Measurements from ENCODE around the gene FUT7. TPM values are rescaled to one million over a fixed set of nuclear protein-coding genes. Genes with fewer than 3 reads are reported as not detected.

FUT7 gene
- total RNA-seq, 2 experiments from 2014 or later = not detected

- intact Hi-C loops (cut with micrococcal nuclease) = no loop called here
- Mint-ChIP-seq H3K4me1 (ENCODE audit: low read depth) (peaks cover 9% of the 10 kb centered on the region), H3K36me3 (ENCODE audit: low read depth) (no peaks in the 10 kb centered on the region), H3K27ac (no peak overlapping the region), H3K4me3 (peak overlapping the region; percentile 56), H3K27me3 (ENCODE audit: low read depth) (peaks cover 3% of the 10 kb centered on the region), H3K9me3 (no peaks in the 10 kb centered on the region)
- no peak for DNase-seq
- CTCF ChIA-PET = interaction anchor here (0.6 to 9.0 kb wide), 5 partner anchors 12 to 293 kb away, joined by 4 to 66 read pairs (median 15); partner anchors contain the start of genes ABCA2 and NPDC1
Measured at GRCh38 chr9:137071282-137071681, 39.4 kb upstream of the FUT7 start.

GRCh38 chr9:137070906-137071275 is 39.0 kb upstream of the FUT7 start:
- Mint-ChIP-seq H3K27me3 (ENCODE audit: low read depth) (peaks cover 3% of the 10 kb centered on the region), H3K4me1 (ENCODE audit: low read depth) (peaks cover 9% of the 10 kb centered on the region), H3K9me3 (no peaks in the 10 kb centered on the region), H3K4me3 (peak overlapping the region; percentile 56), H3K36me3 (ENCODE audit: low read depth) (no peaks in the 10 kb centered on the region), H3K27ac (peak overlapping the region; percentile 40)
- no peak for DNase-seq
- CTCF ChIA-PET = interaction anchor here (0.6 to 9.0 kb wide), 7 partner anchors 12 to 123 kb away, joined by 3 to 66 read pairs (median 5); partner anchors contain the start of genes ABCA2 and NPDC1
- intact Hi-C loops (cut with micrococcal nuclease) = loop anchor here (1.0 kb wide), 2 partner anchors 15 to 36 kb away; partner anchors contain the start of gene MAN1B1

- Mint-ChIP-seq H3K9me3 (no peaks in the 10 kb centered on the region), H3K4me3 (peak within 1 kb of the TSS; percentile 56), H3K27ac (peak within 1 kb of the TSS; percentile 40), H3K4me1 (ENCODE audit: low read depth) (peaks cover 9% of the 10 kb centered on the region), H3K27me3 (ENCODE audit: low read depth) (peaks cover 3% of the 10 kb centered on the region), H3K36me3 (ENCODE audit: low read depth) (no peaks in the 10 kb centered on the region)
- CTCF ChIA-PET = interaction anchor here (0.6 to 9.0 kb wide), 8 partner anchors 11 to 122 kb away, joined by 3 to 66 read pairs (median 6); partner anchors contain the start of genes ABCA2 and NPDC1
- intact Hi-C loops (cut with micrococcal nuclease) = loop anchor here (1.0 kb wide), 2 partner anchors 16 to 35 kb away; partner anchors contain the start of gene MAN1B1
- peak; percentile 86 for DNase-seq
Measured at GRCh38 chr9:137070201-137070905, 38.5 kb upstream of the FUT7 start, which contains the start of gene SAPCD2. SAPCD2 (minus strand) TSS chr9:137070557; CDS start chr9:137070460, 97 bp downstream.

- Mint-ChIP-seq H3K36me3 (ENCODE audit: low read depth) (no peaks in the 10 kb centered on the region), H3K27ac (no peak overlapping the region), H3K27me3 (ENCODE audit: low read depth) (peaks cover 3% of the 10 kb centered on the region), H3K9me3 (no peaks in the 10 kb centered on the region), H3K4me1 (ENCODE audit: low read depth) (peaks cover 9% of the 10 kb centered on the region), H3K4me3 (peak overlapping the region; percentile 56)
- intact Hi-C loops (cut with micrococcal nuclease) = loop anchor here (1.0 to 5.0 kb wide), 3 partner anchors 17 to 42 kb away; partner anchors contain the start of genes ABCA2 and MAN1B1
- CTCF ChIA-PET = interaction anchor here (0.9 to 9.0 kb wide), 12 partner anchors 10 to 157 kb away, joined by 3 to 66 read pairs (median 10); partner anchors contain the start of genes ABCA2, DPP7, MAN1B1 and NPDC1
- DNase-seq = no peak
Measured at GRCh38 chr9:137069508-137070091, 37.7 kb upstream of the FUT7 start.

GRCh38 chr9:137068539-137069507 is 36.9 kb upstream of the FUT7 start:
- peak overlapping the region; percentile 56 for H3K4me3 Mint-ChIP-seq
- H3K27me3 Mint-ChIP-seq (ENCODE audit: low read depth) = peaks cover 3% of the 10 kb centered on the region
- peaks cover 11% of the 10 kb centered on the region for H3K4me1 Mint-ChIP-seq (ENCODE audit: low read depth)
- CTCF ChIA-PET = interaction anchor here (0.6 to 9.0 kb wide), 19 partner anchors 8 to 227 kb away, joined by 3 to 66 read pairs (median 5); partner anchors contain the start of genes ABCA2, AJM1, CYSRT1 and DPP7
- DNase-seq = no peak
- H3K27ac Mint-ChIP-seq = no peak overlapping the region
- H3K36me3 Mint-ChIP-seq (ENCODE audit: low read depth) = no peaks in the 10 kb centered on the region
- H3K9me3 Mint-ChIP-seq = no peaks in the 10 kb centered on the region
- intact Hi-C loops (cut with micrococcal nuclease) = loop anchor here (5.0 kb wide), 1 partner anchor 42 kb away; the partner anchor contains the start of gene ABCA2

GRCh38 chr9:137067860-137068538 is 36.1 kb upstream of the FUT7 start:
- CTCF ChIA-PET = interaction anchor here (0.6 to 9.0 kb wide), 22 partner anchors 9 to 484 kb away, joined by 3 to 66 read pairs (median 5); partner anchors contain the start of genes ABCA2, AJM1, CYSRT1 and DPP7
- Mint-ChIP-seq H3K36me3 (ENCODE audit: low read depth) (no peaks in the 10 kb centered on the region), H3K4me3 (no peak overlapping the region)

GRCh38 chr9:137066096-137066861 is 34.4 kb upstream of the FUT7 start:
- H3K4me1 Mint-ChIP-seq (ENCODE audit: low read depth) = peaks cover 11% of the 10 kb centered on the region
- intact Hi-C loops (cut with micrococcal nuclease) = loop anchor here (5.0 kb wide), 1 partner anchor 39 kb away; the partner anchor contains the start of gene ABCA2
- CTCF ChIA-PET = interaction anchor here (0.6 to 9.0 kb wide), 10 partner anchors 9 to 335 kb away, joined by 3 to 66 read pairs (median 9); partner anchors contain the start of genes ABCA2, MAN1B1, NPDC1 and UAP1L1
- no peaks in the 10 kb centered on the region for H3K9me3 Mint-ChIP-seq
- no peak overlapping the region for H3K4me3 Mint-ChIP-seq
- no peak for DNase-seq
- H3K36me3 Mint-ChIP-seq (ENCODE audit: low read depth) = no peaks in the 10 kb centered on the region
- peaks cover 3% of the 10 kb centered on the region for H3K27me3 Mint-ChIP-seq (ENCODE audit: low read depth)
- H3K27ac Mint-ChIP-seq = no peak overlapping the region

More at GRCh38 chr9:137067860-137068538, 36.1 kb upstream of the FUT7 start:
- Mint-ChIP-seq H3K4me1 (ENCODE audit: low read depth) (peaks cover 11% of the 10 kb centered on the region), H3K27me3 (ENCODE audit: low read depth) (peaks cover 3% of the 10 kb centered on the region), H3K27ac (no peak overlapping the region), H3K9me3 (no peaks in the 10 kb centered on the region)
- DNase-seq = peak; percentile 88
- intact Hi-C loops (cut with micrococcal nuclease) = loop anchor here (1.0 to 5.0 kb wide), 2 partner anchors 22 to 41 kb away; partner anchors contain the start of genes ABCA2 and NPDC1

- Mint-ChIP-seq H3K4me3 (no peak overlapping the region), H3K9me3 (no peaks in the 10 kb centered on the region), H3K27ac (no peak overlapping the region), H3K36me3 (ENCODE audit: low read depth) (no peaks in the 10 kb centered on the region), H3K27me3 (ENCODE audit: low read depth) (peaks cover 3% of the 10 kb centered on the region), H3K4me1 (ENCODE audit: low read depth) (peaks cover 7% of the 10 kb centered on the region)
- DNase-seq = no peak
- intact Hi-C loops (cut with micrococcal nuclease) = loop anchor here (5.0 kb wide), 1 partner anchor 38 kb away; the partner anchor contains the start of gene ABCA2
- CTCF ChIA-PET = interaction anchor here (0.6 to 9.0 kb wide), 9 partner anchors 8 to 195 kb away, joined by 3 to 66 read pairs (median 13); partner anchors contain the start of genes ABCA2, MAN1B1, NPDC1 and UAP1L1
Measured at GRCh38 chr9:137065336-137065967, 33.6 kb upstream of the FUT7 start.

DNA sequence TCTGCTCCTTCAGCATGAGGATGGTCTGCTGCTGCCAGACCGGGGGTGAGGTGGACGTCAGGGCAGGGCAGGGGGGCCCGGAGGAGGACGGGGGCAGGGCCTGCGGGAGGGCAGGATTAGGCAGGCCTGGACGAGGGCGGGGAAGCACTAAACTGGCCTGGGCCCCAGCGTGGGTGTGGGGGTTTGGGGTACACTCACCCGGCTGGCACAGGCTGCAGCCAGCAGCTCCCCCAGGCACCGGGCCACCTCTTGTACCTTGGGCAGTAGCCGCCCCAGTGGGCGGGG is 32.9 kb upstream of the FUT7 start:
- H3K9me3 Mint-ChIP-seq = no peaks in the 10 kb centered on the region
- CTCF ChIA-PET = interaction anchor here (0.6 to 9.0 kb wide), 5 partner anchors 12 to 36 kb away, joined by 5 to 66 read pairs (median 34); partner anchors contain the start of genes ABCA2 and NPDC1
- H3K27ac Mint-ChIP-seq = no peak overlapping the region
- no peak overlapping the region for H3K4me3 Mint-ChIP-seq
- H3K27me3 Mint-ChIP-seq (ENCODE audit: low read depth) = peaks cover 3% of the 10 kb centered on the region
- H3K36me3 Mint-ChIP-seq (ENCODE audit: low read depth) = no peaks in the 10 kb centered on the region
- no peak for DNase-seq
- peaks cover 7% of the 10 kb centered on the region for H3K4me1 Mint-ChIP-seq (ENCODE audit: low read depth)
- intact Hi-C loops (cut with micrococcal nuclease) = loop anchor here (5.0 kb wide), 1 partner anchor 38 kb away; the partner anchor contains the start of gene ABCA2

Measured in activated naive CD4-positive, alpha-beta T cell treated with anti-CD3 and anti-CD28 coated beads for 36 hours (primary cell).